Measurements from ENCODE around the gene ADNP.

GRCh38 chr20:50924261-50924920 is 6.8 kb downstream of the ADNP start:
- TF ChIP-seq CTCF (conservative IDR thresholded peaks at IDR 0.05; ENCODE audit: low read depth, low read length) (no peak), RCOR1 (IDR thresholded peaks at IDR 0.05; ENCODE audit: insufficient replicate concordance, low read length) (no peak), FOS (IDR thresholded peaks at IDR 0.05; ENCODE audit: low read depth, low read length) (no peak), POLR2A (IDR thresholded peaks at IDR 0.05; ENCODE audit: low read depth, low read length) (no peak), ELK1 (IDR thresholded peaks at IDR 0.05; ENCODE audit: borderline replicate concordance, low read depth, low read length) (no peak), SMC3 (IDR thresholded peaks at IDR 0.05; ENCODE audit: low read depth, low read length) (no peak), RAD21 (IDR thresholded peaks at IDR 0.05; ENCODE audit: low read length) (no peak), MXI1 (IDR thresholded peaks at IDR 0.05; ENCODE audit: borderline replicate concordance, low read depth, low read length) (no peak), CHD1 (IDR thresholded peaks at IDR 0.05; ENCODE audit: low read depth, low read length) (no peak)

All from IMR-90 (cell line).